Body of pancreas (tissue), 4 donors: ENCODE measurements around the gene RTF2.

Experiments
- CTCF ChIP-seq, 7 experiments: fragments of 450-650 bp in 4 of 7; fragments of 200-600 bp in 3 of 7; sonication (generic) in 3 of 7; IDR thresholded peaks; one replicate each; pipeline ENCODE4 v1.5.1; 2016 to 2019; ENCODE audit warnings: antibody characterized with exemption in 7 of 7
- POLR2A ChIP-seq, 3 donors: fragments of 450-650 bp; IDR thresholded peaks; one replicate each; pipeline ENCODE4 v1.6.1; 2016; ENCODE audit warnings: antibody characterized with exemption in 3 of 3, mild to moderate bottlenecking in 2 of 3

- no peak for TF ChIP-seq POLR2A (IDR thresholded peaks at IDR 0.05)
- TF ChIP-seq CTCF (IDR thresholded peaks at IDR 0.05), result no peak
Measured at GRCh38 chr20:56527521-56527920, 59.1 kb downstream of the RTF2 start.
